Measurements from ENCODE around the gene TP73. TPM values are rescaled to one million over a fixed set of nuclear protein-coding genes. Genes with fewer than 3 reads are reported as not detected.
"Not testable (repeated sequence)": the region's sequence is repeated elsewhere in the genome, so short reads cannot be mapped to it uniquely, and the experiment has no call there.

TP73 gene
- total RNA-seq, 1 donor from 2014 or later, result not detected

DNA sequence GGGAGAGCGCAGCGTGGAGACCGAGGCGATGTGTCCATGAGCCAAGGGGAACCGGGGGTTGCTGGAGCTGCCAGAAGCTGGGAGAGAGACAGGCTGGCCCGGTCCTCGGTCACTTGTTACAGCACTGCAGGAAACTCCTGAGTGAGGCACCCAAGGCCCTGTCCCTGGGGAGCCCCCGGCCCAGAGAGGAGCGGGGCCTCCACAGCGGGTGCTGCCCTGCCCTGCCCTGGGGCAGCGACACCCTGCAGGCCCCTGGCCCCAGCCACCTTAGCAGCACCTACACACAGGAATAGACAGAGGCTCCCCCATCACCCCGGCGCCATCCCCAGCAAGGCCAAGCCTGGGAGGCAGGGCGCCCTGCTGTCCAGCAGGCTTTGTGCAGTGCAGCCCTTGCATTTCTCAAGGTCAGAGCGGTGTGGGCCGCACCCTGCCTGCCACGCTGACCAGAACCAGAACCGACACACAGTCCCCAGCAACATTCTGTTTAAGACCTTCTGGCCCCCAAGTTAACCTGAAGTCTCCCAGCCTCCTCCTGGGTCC is 34.4 kb upstream of the TP73 start:
- TF ChIP-seq, protein P1, sequence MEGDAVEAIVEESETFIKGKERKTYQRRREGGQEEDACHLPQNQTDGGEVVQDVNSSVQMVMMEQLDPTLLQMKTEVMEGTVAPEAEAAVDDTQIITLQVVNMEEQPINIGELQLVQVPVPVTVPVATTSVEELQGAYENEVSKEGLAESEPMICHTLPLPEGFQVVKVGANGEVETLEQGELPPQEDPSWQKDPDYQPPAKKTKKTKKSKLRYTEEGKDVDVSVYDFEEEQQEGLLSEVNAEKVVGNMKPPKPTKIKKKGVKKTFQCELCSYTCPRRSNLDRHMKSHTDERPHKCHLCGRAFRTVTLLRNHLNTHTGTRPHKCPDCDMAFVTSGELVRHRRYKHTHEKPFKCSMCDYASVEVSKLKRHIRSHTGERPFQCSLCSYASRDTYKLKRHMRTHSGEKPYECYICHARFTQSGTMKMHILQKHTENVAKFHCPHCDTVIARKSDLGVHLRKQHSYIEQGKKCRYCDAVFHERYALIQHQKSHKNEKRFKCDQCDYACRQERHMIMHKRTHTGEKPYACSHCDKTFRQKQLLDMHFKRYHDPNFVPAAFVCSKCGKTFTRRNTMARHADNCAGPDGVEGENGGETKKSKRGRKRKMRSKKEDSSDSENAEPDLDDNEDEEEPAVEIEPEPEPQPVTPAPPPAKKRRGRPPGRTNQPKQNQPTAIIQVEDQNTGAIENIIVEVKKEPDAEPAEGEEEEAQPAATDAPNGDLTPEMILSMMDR (IDR thresholded peaks at IDR 0.05), result no peak

DNA sequence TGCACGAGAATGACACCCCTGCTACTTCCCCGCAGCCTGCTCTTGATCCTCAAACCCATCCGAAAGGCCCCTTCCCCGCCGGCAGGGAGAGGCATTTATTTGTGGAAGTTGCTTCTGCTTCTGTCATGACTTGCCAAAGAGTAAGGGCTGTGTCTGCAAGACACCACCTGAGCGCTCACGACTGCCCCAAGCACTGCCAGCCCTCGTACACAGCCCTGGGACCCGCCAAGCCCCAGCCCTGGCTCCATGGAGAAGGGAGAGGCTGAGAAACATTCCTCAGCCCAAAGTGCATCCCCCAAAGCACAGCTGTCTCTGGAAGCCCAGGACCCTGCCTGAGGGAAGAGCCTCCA is 33.8 kb upstream of the TP73 start:
- Histone ChIP-seq H3K27me3 (no peaks in the 10 kb centered on the region), H3K9me3 (no peaks in the 10 kb centered on the region), H3K36me3 (no peaks in the 10 kb centered on the region), H3K27ac (no peak overlapping the region), H3K4me3 (no peak overlapping the region), H3K4me1 (peaks cover 1 to 8% of the 10 kb centered on the region in 2 donors)
- TF ChIP-seq, protein P1 (IDR thresholded peaks at IDR 0.05), result no peak
- intact Hi-C loops (cut with DNase I), result loop anchor here (2.0 kb wide), 1 partner anchor 54 kb away; no protein-coding TSS in a partner anchor
- no peak for DNase-seq (ENCODE audit: low spot score in 2 of 2)

More for the DNA sequence above, 34.4 kb upstream of the TP73 start:
- no peaks in the 10 kb centered on the region for H3K27me3 ChIP-seq
- H3K9me3 ChIP-seq, result no peaks in the 10 kb centered on the region
- no peak overlapping the region for H3K27ac ChIP-seq
- no peaks in the 10 kb centered on the region for H3K36me3 ChIP-seq
- H3K4me1 ChIP-seq, result peaks cover 0 to 2% of the 10 kb centered on the region in 2 donors
- intact Hi-C loops (cut with DNase I), result loop anchor here (2.0 kb wide), 1 partner anchor 53 kb away; no protein-coding TSS in a partner anchor
- no peak for DNase-seq (ENCODE audit: low spot score in 2 of 2)
- H3K4me3 ChIP-seq, result no peak overlapping the region

DNA sequence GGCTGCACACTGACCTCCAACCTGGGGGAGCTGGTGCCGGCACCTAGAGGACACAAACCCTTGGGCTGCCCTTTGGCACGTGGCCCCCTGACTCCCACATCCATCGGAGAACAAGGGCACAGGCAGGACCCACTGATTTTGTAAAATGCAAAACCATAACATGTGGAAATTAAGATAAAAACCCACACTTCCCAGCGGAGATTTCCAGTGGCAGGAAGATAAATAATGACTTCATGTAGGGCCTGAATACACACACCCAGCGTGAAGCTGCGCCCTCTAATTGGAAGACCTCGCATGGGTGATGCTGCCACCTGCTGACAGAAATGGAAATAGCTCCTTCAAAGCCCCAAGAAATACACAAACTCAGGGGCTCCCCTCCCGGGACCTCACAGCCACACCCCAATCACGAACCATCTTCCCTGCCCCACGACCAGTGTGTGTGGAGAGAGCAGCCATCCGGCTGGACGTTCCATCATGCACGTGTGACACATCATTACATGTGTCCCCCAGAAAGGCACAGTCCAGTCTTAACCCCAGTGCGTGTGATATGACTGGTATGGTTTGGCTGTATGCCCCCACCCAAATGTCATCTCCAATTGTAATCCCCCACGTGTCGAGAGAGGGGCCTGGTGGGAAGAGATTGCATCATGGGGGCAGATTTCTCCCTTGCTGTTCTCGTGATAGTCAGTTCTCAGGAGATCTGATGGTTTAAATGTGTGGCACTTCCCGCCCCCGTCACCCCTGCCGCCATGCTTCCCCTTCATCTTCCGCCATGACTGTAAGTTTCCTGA is 33.2 kb upstream of the TP73 start:
- TF ChIP-seq, protein P1 (IDR thresholded peaks at IDR 0.05), result peak; percentile 82 to 85 (median 82)
- DNase-seq (ENCODE audit: low spot score in 2 of 2), result peak in 1 of 2 donors; percentile 88
- Histone ChIP-seq H3K4me1 (peaks cover 4 to 14% of the 10 kb centered on the region in 2 donors), H3K9me3 (no peaks in the 10 kb centered on the region), H3K4me3 (no peak overlapping the region), H3K27ac (no peak overlapping the region), H3K36me3 (no peaks in the 10 kb centered on the region), H3K27me3 (no peaks in the 10 kb centered on the region)
- intact Hi-C loops (cut with DNase I), result loop anchor here (1.0 to 2.0 kb wide), 2 partner anchors 54 to 128 kb away; no protein-coding TSS in a partner anchor

DNA sequence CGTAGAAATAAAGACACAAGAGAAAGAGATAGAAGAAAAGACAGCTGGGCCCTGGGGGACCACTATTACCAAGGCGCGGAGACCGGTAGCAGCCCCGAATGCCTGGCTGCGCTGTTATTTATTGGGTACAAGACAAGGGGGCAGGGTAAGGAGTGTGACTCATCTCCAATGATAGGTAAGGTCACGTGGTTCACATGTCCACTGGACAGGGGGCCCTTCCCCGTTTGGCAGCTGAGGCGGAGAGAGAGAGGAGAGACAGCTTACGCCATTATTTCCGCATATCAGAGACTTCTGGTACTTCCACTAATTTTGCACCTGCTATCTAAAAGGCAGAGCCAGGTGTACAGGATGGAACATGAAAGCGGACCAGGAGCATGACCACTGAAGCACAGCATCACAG is 31.6 kb upstream of the TP73 start:
- H3K36me3 ChIP-seq, result no peaks in the 10 kb centered on the region
- H3K27ac ChIP-seq, result no peak overlapping the region
- H3K9me3 ChIP-seq, result no peaks in the 10 kb centered on the region
- H3K4me1 ChIP-seq, result peaks cover 9 to 15% of the 10 kb centered on the region in 2 donors
- DNase-seq (ENCODE audit: low spot score in 2 of 2), result no peak
- no peaks in the 10 kb centered on the region for H3K27me3 ChIP-seq
- no peak overlapping the region for H3K4me3 ChIP-seq
- intact Hi-C loops (cut with DNase I), result loop anchor here (1.0 to 10.0 kb wide), 2 partner anchors 167 to 1036 kb away; partner anchors contain the start of gene PRXL2B
- TF ChIP-seq, protein P1 (IDR thresholded peaks at IDR 0.05), result peak in 1 of 3 experiments; percentile 1

DNA sequence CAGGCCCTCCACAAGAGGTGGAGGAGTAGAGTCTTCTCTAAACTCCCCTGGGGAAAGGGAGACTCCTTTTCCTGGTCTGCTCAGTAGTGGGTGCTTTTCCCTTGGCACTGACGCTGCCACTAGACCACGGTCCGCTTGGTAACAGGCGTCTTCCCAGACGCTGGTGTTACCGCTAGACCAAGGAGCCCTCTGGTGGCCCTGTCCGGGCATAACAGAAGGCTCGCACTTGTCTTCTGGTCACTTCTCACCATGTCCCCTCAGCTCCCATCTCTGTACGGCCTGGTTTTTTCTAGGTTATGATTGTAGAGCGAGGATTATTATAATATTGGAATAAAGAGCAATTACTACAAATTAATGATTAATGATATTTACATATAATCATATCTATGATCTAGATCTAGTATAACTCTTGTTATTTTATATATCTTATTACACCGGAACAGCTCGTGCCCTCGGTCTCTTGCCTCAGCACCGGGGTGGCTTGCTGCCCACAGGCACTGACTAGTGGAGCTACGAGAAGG is 31.1 kb upstream of the TP73 start:
- TF ChIP-seq, protein P1 (IDR thresholded peaks at IDR 0.05), result peak; percentile 3 to 58 (median 50)
- H3K4me3 ChIP-seq; H3K27ac ChIP-seq; H3K9me3 ChIP-seq; H3K27me3 ChIP-seq; H3K36me3 ChIP-seq; DNase-seq (ENCODE audit: low spot score in 2 of 2): not testable (repeated sequence)
- intact Hi-C loops (cut with DNase I), result loop anchor here (1.0 to 10.0 kb wide), 2 partner anchors 168 to 1036 kb away; partner anchors contain the start of gene PRXL2B
- peaks cover 11 to 18% of the 10 kb centered on the region in 2 donors for H3K4me1 ChIP-seq

DNA sequence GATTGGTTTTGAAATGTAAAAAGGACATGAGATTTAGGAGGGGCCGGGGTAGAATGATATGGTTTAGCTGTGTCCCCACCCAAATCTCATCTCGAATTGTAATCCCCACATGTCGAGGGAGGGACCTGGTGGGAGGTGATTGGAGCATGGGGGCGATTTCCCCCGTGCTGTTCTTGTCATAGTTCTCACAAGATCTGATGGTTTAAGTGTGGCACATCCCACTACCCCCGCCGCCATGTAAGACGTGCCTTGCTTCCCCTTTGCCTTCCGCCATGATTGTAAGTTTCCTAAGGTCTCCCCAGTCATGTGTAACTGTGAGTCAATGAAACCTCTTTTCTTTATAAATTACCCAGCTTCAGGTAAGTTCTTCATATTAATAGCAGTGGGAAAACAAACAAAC is 30.2 kb upstream of the TP73 start:
- intact Hi-C loops (cut with DNase I), result loop anchor here (2.0 to 10.0 kb wide), 2 partner anchors 1037 to 1209 kb away; partner anchors contain the start of genes PEX10 and PRXL2B
- not testable (repeated sequence) for H3K4me3 ChIP-seq; H3K9me3 ChIP-seq; H3K36me3 ChIP-seq; DNase-seq (ENCODE audit: low spot score in 2 of 2); H3K27ac ChIP-seq; H3K27me3 ChIP-seq
- H3K4me1 ChIP-seq, result peaks cover 11 to 18% of the 10 kb centered on the region in 2 donors

All from ascending aorta (tissue), 2 donors.